Smooth muscle cell (in vitro differentiated cells): ENCODE measurements around the gene ATXN10. TPM values are rescaled to one million over a fixed set of nuclear protein-coding genes. Genes with fewer than 3 reads are reported as not detected.

Source experiments
- DNase-seq: peaks from one replicate; lab custom pipeline; 2025; ENCODE audit not compliant: unreplicated experiment; lab: John Stamatoyannopoulos, UW
- H2AFZ ChIP-seq: fragments of 200-600 bp; sonication (generic); 2 replicates; pipeline ENCODE4 v1.6.0; 2016; ENCODE audit warnings: antibody characterized with exemption, low read depth, mild to moderate bottlenecking
- H3F3A ChIP-seq: fragments of 200-600 bp; sonication (generic); 2 replicates; pipeline ENCODE4 v1.6.0; 2017; ENCODE audit warnings: antibody characterized with exemption, low read depth
- H3K27ac ChIP-seq: fragments of 200-600 bp; sonication (generic); 2 replicates; pipeline ENCODE4 v1.5.1; 2016; ENCODE audit warnings: low read depth, mild to moderate bottlenecking
- H3K27me3 ChIP-seq: fragments of 200-600 bp; sonication (generic); 2 replicates; pipeline ENCODE4 v1.6.1; 2016; ENCODE audit warnings: low read depth, mild to moderate bottlenecking
- H3K36me3 ChIP-seq: fragments of 200-600 bp; sonication (generic); 2 replicates; pipeline ENCODE4 v1.5.1; 2016; ENCODE audit warnings: low read depth
- H3K4me1 ChIP-seq: fragments of 200-600 bp; sonication (generic); 2 replicates; pipeline ENCODE4 v1.5.1; 2016; ENCODE audit warnings: low read depth
- H3K4me2 ChIP-seq: fragments of 200-600 bp; sonication (generic); 2 replicates; pipeline ENCODE4 v1.6.0; 2016; ENCODE audit warnings: mild to moderate bottlenecking
- H3K4me3 ChIP-seq: fragments of 200-600 bp; sonication (generic); 2 replicates; pipeline ENCODE4 v1.5.1; 2016; ENCODE audit warnings: mild to moderate bottlenecking
- H3K79me2 ChIP-seq: fragments of 200-600 bp; sonication (generic); 2 replicates; pipeline ENCODE4 v1.6.0; 2016; ENCODE audit warnings: low read depth, mild to moderate bottlenecking
- H3K9ac ChIP-seq: fragments of 200-600 bp; sonication (generic); 2 replicates; pipeline ENCODE4 v1.6.0; 2016; ENCODE audit warnings: low read depth
- H3K9me3 ChIP-seq: fragments of 200-600 bp; sonication (generic); replicated peaks from 2 replicates; pipeline ENCODE4 v1.5.1; 2016; ENCODE audit warnings: low read depth
- H4K20me1 ChIP-seq: fragments of 200-600 bp; sonication (generic); 2 replicates; pipeline ENCODE4 v1.6.0; 2016; ENCODE audit warnings: low read depth
- CTCF ChIP-seq: fragments of 200-600 bp; sonication (generic); IDR thresholded peaks from 2 replicates; pipeline ENCODE4 v1.5.1; 2017; ENCODE audit warnings: borderline replicate concordance, mild to moderate bottlenecking, antibody characterized with exemption; ENCODE audit not compliant: insufficient read depth, poor library complexity, severe bottlenecking
- WGBS: methylation state at CpG from one replicate; pipeline ENCODE4 v1.1.7; 2016; ENCODE audit warnings: low lambda C conversion rate; 5-methylcytosine and 5-hydroxymethylcytosine counted together
- polyA plus RNA-seq: library from polyadenylated mRNA; unstranded; fragments of >200 nt; fragmentation: Nextera tagmentation; extraction: Ambion mirVana; gene quantifications from 2 replicates; pipeline ENCODE4 v1.2.1, GENCODE V29; 2016
- total RNA-seq: library from RNA; depleted of rRNA; stranded (reverse); fragments of >200 nt; gene quantifications from 2 replicates; pipeline ENCODE4 v1.2.3, GENCODE V29; 2014

ATXN10 gene
- total and polyA plus RNA-seq, 2 experiments from 2014 or later = 117 to 131 TPM

- Histone ChIP-seq H2AFZ (no peak overlapping the region), H3F3A (no peaks in the 10 kb centered on the region), H3K36me3 (no peaks in the 10 kb centered on the region), H3K27ac (no peak overlapping the region), H3K79me2 (peaks cover 44% of the 10 kb centered on the region), H4K20me1 (peaks cover 76% of the 10 kb centered on the region), H3K4me3 (no peak overlapping the region), H3K4me2 (no peak overlapping the region), H3K27me3 (no peaks in the 10 kb centered on the region), H3K9ac (no peak overlapping the region), H3K9me3 (no peaks in the 10 kb centered on the region), H3K4me1 (no peaks in the 10 kb centered on the region)
- no peak for TF ChIP-seq CTCF
- no peak for DNase-seq
- WGBS = 97% methylated on average over 2 of the region's 2 CpGs
These were observed 101.1 kb downstream of the ATXN10 start for GRCh38 chr22:45772743-45773142.

- no peaks in the 10 kb centered on the region for H3K36me3 ChIP-seq
- no peak overlapping the region for H3K4me2 ChIP-seq
- no peak overlapping the region for H2AFZ ChIP-seq
- no peaks in the 10 kb centered on the region for H3K27me3 ChIP-seq
- no peak for TF ChIP-seq CTCF
- H3K27ac ChIP-seq = no peak overlapping the region
- no peak for DNase-seq
- 98% methylated on average over 6 of the region's 6 CpGs for WGBS
- H3K9ac ChIP-seq = no peak overlapping the region
- no peaks in the 10 kb centered on the region for H3K4me1 ChIP-seq
- H3K79me2 ChIP-seq = peaks cover 40% of the 10 kb centered on the region
- H4K20me1 ChIP-seq = peaks cover 81% of the 10 kb centered on the region
- H3F3A ChIP-seq = no peaks in the 10 kb centered on the region
- no peaks in the 10 kb centered on the region for H3K9me3 ChIP-seq
- no peak overlapping the region for H3K4me3 ChIP-seq
These were observed 102.5 kb downstream of the ATXN10 start for GRCh38 chr22:45774001-45774670.

- no peak overlapping the region for H3K4me2 ChIP-seq
- no peak overlapping the region for H3K9ac ChIP-seq
- H3K9me3 ChIP-seq = no peaks in the 10 kb centered on the region
- peaks cover 75% of the 10 kb centered on the region for H4K20me1 ChIP-seq
- no peak overlapping the region for H3K4me3 ChIP-seq
- H3K27ac ChIP-seq = no peak overlapping the region
- peaks cover 34% of the 10 kb centered on the region for H3K79me2 ChIP-seq
- H3K4me1 ChIP-seq = no peaks in the 10 kb centered on the region
- no peak overlapping the region for H2AFZ ChIP-seq
- TF ChIP-seq CTCF = no peak
- no peak for DNase-seq
- no peaks in the 10 kb centered on the region for H3K36me3 ChIP-seq
- H3F3A ChIP-seq = no peaks in the 10 kb centered on the region
- H3K27me3 ChIP-seq = no peaks in the 10 kb centered on the region
- WGBS = 94% methylated on average over 1 of the region's 1 CpG
These were observed 103.4 kb downstream of the ATXN10 start for GRCh38 chr22:45775062-45775461.

GRCh38 chr22:45775569-45776312 lies 104.1 kb downstream of the ATXN10 start:
- Histone ChIP-seq H3F3A (no peaks in the 10 kb centered on the region), H3K4me3 (no peak overlapping the region), H3K27me3 (no peaks in the 10 kb centered on the region), H2AFZ (no peak overlapping the region), H4K20me1 (peaks cover 74% of the 10 kb centered on the region), H3K9ac (no peak overlapping the region), H3K79me2 (peaks cover 32% of the 10 kb centered on the region), H3K27ac (no peak overlapping the region), H3K9me3 (no peaks in the 10 kb centered on the region), H3K4me2 (no peak overlapping the region), H3K4me1 (no peaks in the 10 kb centered on the region), H3K36me3 (no peaks in the 10 kb centered on the region)
- 94% methylated on average over 14 of the region's 14 CpGs for WGBS
- DNase-seq = no peak
- TF ChIP-seq CTCF = no peak
